Suprapubic skin (tissue), 3 donors: ENCODE measurements around the gene COL4A6.

Experiments
- POLR2A ChIP-seq, 2 donors: fragments of 450-650 bp; IDR thresholded peaks; one replicate each; pipeline ENCODE4 v1.6.1; 2017; ENCODE audit warnings: antibody characterized with exemption in 2 of 2, mild to moderate bottlenecking in 2 of 2, moderate library complexity in 2 of 2
- TF ChIP-seq, protein P1 (sequence below), 2 donors: fragments of 200-600 bp in 1 of 2; fragments of 450-650 bp in 1 of 2; sonication (generic) in 1 of 2; IDR thresholded peaks; one replicate each; pipeline ENCODE4 v1.5.1; 2016 to 2019; ENCODE audit warnings: antibody characterized with exemption in 2 of 2, mild to moderate bottlenecking in 1 of 2, moderate library complexity in 1 of 2

GRCh38 chrX:108127152-108127551 lies 311.1 kb downstream of the COL4A6 start:
- TF ChIP-seq, protein P1, sequence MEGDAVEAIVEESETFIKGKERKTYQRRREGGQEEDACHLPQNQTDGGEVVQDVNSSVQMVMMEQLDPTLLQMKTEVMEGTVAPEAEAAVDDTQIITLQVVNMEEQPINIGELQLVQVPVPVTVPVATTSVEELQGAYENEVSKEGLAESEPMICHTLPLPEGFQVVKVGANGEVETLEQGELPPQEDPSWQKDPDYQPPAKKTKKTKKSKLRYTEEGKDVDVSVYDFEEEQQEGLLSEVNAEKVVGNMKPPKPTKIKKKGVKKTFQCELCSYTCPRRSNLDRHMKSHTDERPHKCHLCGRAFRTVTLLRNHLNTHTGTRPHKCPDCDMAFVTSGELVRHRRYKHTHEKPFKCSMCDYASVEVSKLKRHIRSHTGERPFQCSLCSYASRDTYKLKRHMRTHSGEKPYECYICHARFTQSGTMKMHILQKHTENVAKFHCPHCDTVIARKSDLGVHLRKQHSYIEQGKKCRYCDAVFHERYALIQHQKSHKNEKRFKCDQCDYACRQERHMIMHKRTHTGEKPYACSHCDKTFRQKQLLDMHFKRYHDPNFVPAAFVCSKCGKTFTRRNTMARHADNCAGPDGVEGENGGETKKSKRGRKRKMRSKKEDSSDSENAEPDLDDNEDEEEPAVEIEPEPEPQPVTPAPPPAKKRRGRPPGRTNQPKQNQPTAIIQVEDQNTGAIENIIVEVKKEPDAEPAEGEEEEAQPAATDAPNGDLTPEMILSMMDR (IDR thresholded peaks at IDR 0.05) = no peak
- no peak for TF ChIP-seq POLR2A (IDR thresholded peaks at IDR 0.05)
